ENCODE measurements around the gene UBTD2. TPM values are rescaled to one million over a fixed set of nuclear protein-coding genes. Genes with fewer than 3 reads are reported as not detected.

Gene UBTD2
- 14.4 and 17.9 TPM in 2 replicates for total RNA-seq

DNA sequence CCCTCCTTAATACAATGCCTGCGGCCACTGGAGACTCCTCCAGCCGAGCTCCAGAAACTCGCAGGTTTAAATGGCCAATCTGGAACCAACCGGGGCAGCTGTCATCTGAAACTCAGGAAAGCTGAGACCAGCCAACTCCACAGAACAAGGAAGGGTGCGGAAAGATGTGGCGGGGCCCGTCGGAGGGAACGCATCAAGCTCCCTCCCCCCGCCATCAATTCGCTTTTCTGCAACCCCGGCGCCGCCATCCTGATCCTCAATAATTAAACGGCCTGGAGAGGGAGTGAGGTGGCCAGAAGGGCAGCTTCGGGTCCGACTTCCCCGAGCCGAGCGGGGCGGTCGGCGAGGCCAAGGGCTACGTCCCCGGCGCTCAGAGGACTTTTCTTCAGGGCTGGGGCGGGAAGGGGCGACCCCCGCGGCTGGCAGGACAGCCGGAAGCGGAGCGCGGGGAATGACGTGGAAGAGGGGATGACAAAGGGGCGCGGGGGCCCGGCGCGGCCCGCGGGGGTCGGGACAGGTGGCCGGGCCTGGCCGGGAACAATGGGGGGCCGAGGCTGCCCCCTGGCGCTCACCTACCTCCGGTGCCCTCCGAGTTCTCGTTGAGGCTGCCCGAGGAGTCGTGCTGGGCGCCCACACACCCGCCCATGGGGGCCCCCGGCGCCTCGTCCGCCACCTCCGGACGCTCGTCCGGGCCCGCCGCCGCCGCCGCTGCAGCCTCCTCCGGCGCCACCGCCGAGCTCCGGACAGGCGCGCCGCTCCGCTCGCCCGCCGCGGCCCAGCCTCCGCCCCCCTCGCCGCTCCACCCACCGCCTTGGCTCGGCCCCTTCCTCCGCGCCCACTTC is at the start of gene UBTD2:
Gene UBTD2, minus strand, starts transcription at position 745 of the 842 bp plus-strand sequence. Its CDS starts 99 bp downstream, at position 646.

DNA sequence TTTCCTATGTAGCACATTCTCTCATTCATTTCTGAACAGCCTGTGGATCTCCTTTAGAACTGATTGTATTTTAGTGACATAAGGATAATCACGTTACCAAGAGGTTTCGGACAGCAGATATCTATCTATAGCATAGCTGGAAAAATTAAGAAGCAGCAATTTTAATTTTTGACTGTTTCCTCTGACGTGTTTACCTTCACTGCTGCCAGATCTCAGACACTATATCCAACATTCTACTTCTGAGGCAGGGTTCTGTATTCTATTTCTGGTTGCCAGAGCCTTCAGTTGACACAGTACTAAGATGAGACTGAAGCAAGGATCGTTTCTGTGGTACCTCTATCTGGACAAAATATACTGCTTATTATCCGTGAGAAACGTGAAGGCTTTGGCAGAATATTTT is 89.7 kb downstream of the UBTD2 start, which contains the start of gene EFCAB9:
Gene EFCAB9, plus strand, starts transcription at position 301 of the 400 bp plus-strand sequence. Its CDS starts 1 bp downstream, at position 302.

GRCh38 chr5:172188033-172188892 is 95.3 kb downstream of the UBTD2 start, which contains the start of gene STK10:
Gene STK10 (minus strand): TSS chr5:172188224. CDS start chr5:172188042, 182 bp downstream.

Other genes starting within 250 kb of the UBTD2 start
- 40.8 and 43.8 TPM in 2 replicates for gene STK10, start 95.5 kb downstream of the UBTD2 start, total RNA-seq
- gene EFCAB9, start 89.6 kb downstream of the UBTD2 start, total RNA-seq, result not detected in 2 replicates
- 15.7 and 19.1 TPM in 2 replicates for gene SH3PXD2B, start 170.8 kb upstream of the UBTD2 start, total RNA-seq

Data from mammary microvascular endothelial cell (primary cell).